GM23338 (cell line): ENCODE measurements around the gene RAD51B. TPM values are rescaled to one million over a fixed set of nuclear protein-coding genes. Genes with fewer than 3 reads are reported as not detected.

ENCODE experiments used
- ATAC-seq: fragments of 200-7000 bp; cut with Tn5 transposase; 3 replicates; pipeline ENCODE4 v1.9.1; 2020
- DNase-seq: peaks from one replicate; pipeline ENCODE4 v3.0.0-alpha.2; 2015; ENCODE audit warnings: low spot score
- H2AFZ ChIP-seq: fragments of 200-600 bp; sonication (generic); 2 replicates; pipeline ENCODE4 v1.8.0; 2016; ENCODE audit warnings: antibody characterized with exemption, mild to moderate bottlenecking, moderate library complexity
- H3F3A ChIP-seq: fragments of 200-600 bp; sonication (generic); replicated peaks from 2 replicates; pipeline ENCODE4 v1.8.0; 2017; ENCODE audit warnings: antibody characterized with exemption, mixed run types, low read depth
- H3K27ac ChIP-seq: fragments of 200-600 bp; sonication (generic); 2 replicates; pipeline ENCODE4 v1.6.1; 2016; ENCODE audit warnings: low read depth
- H3K27me3 ChIP-seq: fragments of 200-600 bp; sonication (generic); 2 replicates; pipeline ENCODE4 v1.8.0; 2016; ENCODE audit warnings: mild to moderate bottlenecking, mixed run types, moderate library complexity; ENCODE audit not compliant: insufficient read depth
- H3K36me3 ChIP-seq: fragments of 200-600 bp; sonication (generic); 2 replicates; pipeline ENCODE4 v1.8.0; 2016; ENCODE audit warnings: mild to moderate bottlenecking; ENCODE audit not compliant: insufficient read depth
- H3K4me1 ChIP-seq: fragments of 200-600 bp; sonication (generic); 2 replicates; pipeline ENCODE4 v1.8.0; 2016; ENCODE audit warnings: mild to moderate bottlenecking, moderate library complexity; ENCODE audit not compliant: insufficient read depth
- H3K4me2 ChIP-seq: fragments of 200-600 bp; sonication (generic); 2 replicates; pipeline ENCODE4 v1.7.1; 2017; ENCODE audit warnings: mixed run types
- H3K4me3 ChIP-seq: fragments of 200-600 bp; sonication (generic); 2 replicates; pipeline ENCODE4 v1.6.1; 2016; ENCODE audit warnings: mixed run types
- H3K79me2 ChIP-seq: fragments of 200-600 bp; sonication (generic); replicated peaks from 2 replicates; pipeline ENCODE4 v1.8.0; 2017; ENCODE audit warnings: mild to moderate bottlenecking; ENCODE audit not compliant: insufficient read depth
- H3K9me2 ChIP-seq: fragments of 200-600 bp; sonication (generic); 2 replicates; pipeline ENCODE4 v1.8.0; 2017; ENCODE audit not compliant: insufficient read depth
- H4K20me1 ChIP-seq: fragments of 200-600 bp; sonication (generic); replicated peaks from 2 replicates; pipeline ENCODE4 v1.8.0; 2017; ENCODE audit warnings: mild to moderate bottlenecking; ENCODE audit not compliant: insufficient read depth
- H3K27ac Mint-ChIP-seq: 2 replicates; pipeline ENCODE4 v1.8.0; 2020; ENCODE audit warnings: inconsistent platforms, mild to moderate bottlenecking, moderate library complexity, mixed read lengths
- H3K27me3 Mint-ChIP-seq: 3 replicates; pipeline ENCODE4 v1.8.0; 2022; ENCODE audit warnings: low read depth, mild to moderate bottlenecking, moderate library complexity, mixed read lengths, inconsistent platforms; ENCODE audit not compliant: insufficient read depth, poor library complexity
- H3K36me3 Mint-ChIP-seq: 3 replicates; pipeline ENCODE4 v1.8.0; 2021; ENCODE audit warnings: low read depth, mild to moderate bottlenecking, inconsistent platforms, moderate library complexity, mixed read lengths
- H3K4me1 Mint-ChIP-seq: 3 replicates; pipeline ENCODE4 v1.8.0; 2020; ENCODE audit warnings: mild to moderate bottlenecking, inconsistent platforms, mixed read lengths
- H3K4me3 Mint-ChIP-seq: 3 replicates; pipeline ENCODE4 v1.8.0; 2021; ENCODE audit warnings: moderate library complexity, mild to moderate bottlenecking, inconsistent platforms, mixed read lengths
- H3K9me3 Mint-ChIP-seq: 3 replicates; pipeline ENCODE4 v1.8.0; 2020; ENCODE audit warnings: moderate library complexity, mild to moderate bottlenecking, inconsistent platforms, mixed read lengths
- CREB1 ChIP-seq: fragments of 250-450 bp; sonication (Bioruptor Pico); IDR thresholded peaks from 2 replicates; pipeline ENCODE4 v1.5.0; 2020; ENCODE audit warnings: low read depth, mild to moderate bottlenecking, moderate library complexity
- EZH2 ChIP-seq: fragments of 200-600 bp; sonication (generic); IDR thresholded peaks from one replicate; pipeline ENCODE4 v1.8.0; 2017; ENCODE audit warnings: antibody characterized with exemption, mild to moderate bottlenecking, low read depth; ENCODE audit not compliant: unreplicated experiment
- EZH2phosphoT487 ChIP-seq: fragments of 200-600 bp; sonication (generic); IDR thresholded peaks from one replicate; pipeline ENCODE4 v1.8.1; 2018; ENCODE audit warnings: antibody characterized with exemption; ENCODE audit not compliant: unreplicated experiment
- JUNB ChIP-seq: IDR thresholded peaks from one replicate; pipeline ENCODE4 v1.6.1; 2016; ENCODE audit warnings: antibody characterized with exemption; ENCODE audit not compliant: unreplicated experiment
- NANOG ChIP-seq: IDR thresholded peaks from 2 replicates; pipeline ENCODE4 v1.6.1; 2016; ENCODE audit warnings: antibody characterized with exemption, borderline replicate concordance
- POLR2AphosphoS5 ChIP-seq: IDR thresholded peaks from 2 replicates; pipeline ENCODE4 v1.6.1; 2016; ENCODE audit warnings: antibody characterized with exemption, low read depth
- STAT1 ChIP-seq: IDR thresholded peaks from one replicate; pipeline ENCODE4 v1.6.1; 2016; ENCODE audit warnings: antibody characterized with exemption; ENCODE audit not compliant: unreplicated experiment
- ZNF114 ChIP-seq: fragments of 250-450 bp; sonication (Bioruptor Pico); IDR thresholded peaks from 2 replicates; pipeline ENCODE4 v1.5.0; 2020; ENCODE audit warnings: mild to moderate bottlenecking, moderate library complexity
- ZNF331 ChIP-seq: fragments of 250-450 bp; sonication (Bioruptor Pico); IDR thresholded peaks from 2 replicates; pipeline ENCODE4 v1.5.0; 2020; ENCODE audit warnings: low read depth, mild to moderate bottlenecking, moderate library complexity
- polyA plus RNA-seq: library from polyadenylated mRNA; unstranded; fragments of >200 nt; fragmentation: Nextera tagmentation; extraction: Ambion mirVana; gene quantifications from 2 replicates; pipeline ENCODE4 v1.2.1, GENCODE V29; 2016
- total RNA-seq: library from RNA; depleted of rRNA; stranded (reverse); fragments of >200 nt; shearing (Covaris generic); gene quantifications from 2 replicates; pipeline ENCODE4 v1.2.3, GENCODE V29; 2014
- TF ChIP-seq, protein P1 (sequence below): IDR thresholded peaks from one replicate; pipeline ENCODE4 v1.6.1; 2018; ENCODE audit warnings: antibody characterized with exemption; ENCODE audit not compliant: unreplicated experiment
- TF ChIP-seq, protein P2 (sequence below), 2 experiments: fragments of 200-600 bp in 1 of 2; sonication (generic) in 1 of 2; conservative IDR thresholded peaks; 2 replicates each; pipeline versions ENCODE4 v1.5.1 to v1.6.1; 2016 to 2017; ENCODE audit warnings: antibody characterized with exemption in 2 of 2, low read depth in 2 of 2, mild to moderate bottlenecking in 2 of 2, moderate library complexity in 1 of 2
- TF ChIP-seq, protein P3 (sequence below): fragments of 250-450 bp; sonication (Bioruptor Pico); IDR thresholded peaks from 2 replicates; pipeline ENCODE4 v1.5.0; 2020; ENCODE audit warnings: mild to moderate bottlenecking, moderate library complexity
- TF ChIP-seq, protein P4 (sequence below): IDR thresholded peaks from 2 replicates; pipeline ENCODE4 v1.6.1; 2016; ENCODE audit warnings: antibody characterized with exemption

The RAD51B gene
- total and polyA plus RNA-seq, 2 experiments from 2014 or later, result 15.7 to 29.1 TPM

DNA sequence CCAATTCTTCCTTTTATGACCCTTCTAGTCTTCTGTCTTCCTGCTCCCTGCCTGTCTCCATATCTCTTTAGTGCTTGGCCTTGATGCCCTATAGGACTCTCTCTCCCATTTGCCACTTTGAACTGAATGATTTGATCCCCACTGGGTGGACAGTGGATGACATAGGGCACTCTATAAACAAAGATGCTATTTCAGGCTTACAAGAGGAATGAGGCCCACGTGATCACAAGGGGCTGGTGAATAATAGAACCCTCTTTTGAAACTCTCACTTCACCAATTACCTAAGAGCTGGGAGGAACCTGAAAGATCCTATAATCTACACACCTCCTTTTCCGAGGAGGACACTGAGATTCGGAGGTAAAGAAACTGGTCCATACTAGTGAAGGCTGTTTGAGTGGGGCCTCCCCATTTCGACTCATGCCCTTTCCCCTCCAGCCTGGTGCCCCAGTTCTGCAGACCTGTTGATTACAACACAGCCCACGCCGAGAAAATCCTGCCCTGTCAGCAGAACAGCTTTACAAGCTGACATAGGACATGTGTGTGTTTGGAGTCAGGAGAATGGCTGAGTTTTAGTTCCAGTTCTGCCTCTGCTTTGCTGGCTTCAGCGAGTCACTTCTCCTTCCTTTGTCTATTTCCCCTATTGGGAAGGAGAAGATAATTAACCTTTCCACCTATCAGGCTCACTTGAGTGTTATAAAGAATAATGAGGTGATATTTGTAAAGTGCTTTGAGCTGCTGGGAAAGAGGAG, 573.0 kb downstream of the RAD51B start:
- H3K9me3 Mint-ChIP-seq, result no peaks in the 10 kb centered on the region
- H3K4me1 Mint-ChIP-seq, result peaks cover 34% of the 10 kb centered on the region
- H3K4me3 Mint-ChIP-seq, result no peak overlapping the region
- no peaks in the 10 kb centered on the region for H3K79me2 ChIP-seq
- ATAC-seq (no peak), DNase-seq (no peak)
- no peaks in the 10 kb centered on the region for H3K36me3 ChIP-seq
- H4K20me1 ChIP-seq, result no peaks in the 10 kb centered on the region
- H3K27me3 ChIP-seq, result no peaks in the 10 kb centered on the region
- H3K9me2 ChIP-seq, result peaks cover 6% of the 10 kb centered on the region; the same call in 1 of the 2 replicates
- 0 out of 2 replicates have a peak, but pooled peaks cover 6% of the 10 kb centered on the region for H3F3A ChIP-seq
- H2AFZ ChIP-seq, result no peak overlapping the region
- H3K27ac Mint-ChIP-seq, result no peak overlapping the region
- no peaks in the 10 kb centered on the region for H3K27me3 Mint-ChIP-seq
- TF ChIP-seq POLR2AphosphoS5 (no peak), EZH2phosphoT487 (no peak), ZNF114 (CRISPR knock-in tag) (no peak), JUNB (no peak), CREB1 (CRISPR knock-in tag) (no peak), EZH2 (no peak), ZNF331 (CRISPR knock-in tag) (no peak), NANOG (no peak), STAT1 (no peak)
- TF ChIP-seq, protein P1, sequence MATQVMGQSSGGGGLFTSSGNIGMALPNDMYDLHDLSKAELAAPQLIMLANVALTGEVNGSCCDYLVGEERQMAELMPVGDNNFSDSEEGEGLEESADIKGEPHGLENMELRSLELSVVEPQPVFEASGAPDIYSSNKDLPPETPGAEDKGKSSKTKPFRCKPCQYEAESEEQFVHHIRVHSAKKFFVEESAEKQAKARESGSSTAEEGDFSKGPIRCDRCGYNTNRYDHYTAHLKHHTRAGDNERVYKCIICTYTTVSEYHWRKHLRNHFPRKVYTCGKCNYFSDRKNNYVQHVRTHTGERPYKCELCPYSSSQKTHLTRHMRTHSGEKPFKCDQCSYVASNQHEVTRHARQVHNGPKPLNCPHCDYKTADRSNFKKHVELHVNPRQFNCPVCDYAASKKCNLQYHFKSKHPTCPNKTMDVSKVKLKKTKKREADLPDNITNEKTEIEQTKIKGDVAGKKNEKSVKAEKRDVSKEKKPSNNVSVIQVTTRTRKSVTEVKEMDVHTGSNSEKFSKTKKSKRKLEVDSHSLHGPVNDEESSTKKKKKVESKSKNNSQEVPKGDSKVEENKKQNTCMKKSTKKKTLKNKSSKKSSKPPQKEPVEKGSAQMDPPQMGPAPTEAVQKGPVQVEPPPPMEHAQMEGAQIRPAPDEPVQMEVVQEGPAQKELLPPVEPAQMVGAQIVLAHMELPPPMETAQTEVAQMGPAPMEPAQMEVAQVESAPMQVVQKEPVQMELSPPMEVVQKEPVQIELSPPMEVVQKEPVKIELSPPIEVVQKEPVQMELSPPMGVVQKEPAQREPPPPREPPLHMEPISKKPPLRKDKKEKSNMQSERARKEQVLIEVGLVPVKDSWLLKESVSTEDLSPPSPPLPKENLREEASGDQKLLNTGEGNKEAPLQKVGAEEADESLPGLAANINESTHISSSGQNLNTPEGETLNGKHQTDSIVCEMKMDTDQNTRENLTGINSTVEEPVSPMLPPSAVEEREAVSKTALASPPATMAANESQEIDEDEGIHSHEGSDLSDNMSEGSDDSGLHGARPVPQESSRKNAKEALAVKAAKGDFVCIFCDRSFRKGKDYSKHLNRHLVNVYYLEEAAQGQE, result no peak
- TF ChIP-seq, protein P2, sequence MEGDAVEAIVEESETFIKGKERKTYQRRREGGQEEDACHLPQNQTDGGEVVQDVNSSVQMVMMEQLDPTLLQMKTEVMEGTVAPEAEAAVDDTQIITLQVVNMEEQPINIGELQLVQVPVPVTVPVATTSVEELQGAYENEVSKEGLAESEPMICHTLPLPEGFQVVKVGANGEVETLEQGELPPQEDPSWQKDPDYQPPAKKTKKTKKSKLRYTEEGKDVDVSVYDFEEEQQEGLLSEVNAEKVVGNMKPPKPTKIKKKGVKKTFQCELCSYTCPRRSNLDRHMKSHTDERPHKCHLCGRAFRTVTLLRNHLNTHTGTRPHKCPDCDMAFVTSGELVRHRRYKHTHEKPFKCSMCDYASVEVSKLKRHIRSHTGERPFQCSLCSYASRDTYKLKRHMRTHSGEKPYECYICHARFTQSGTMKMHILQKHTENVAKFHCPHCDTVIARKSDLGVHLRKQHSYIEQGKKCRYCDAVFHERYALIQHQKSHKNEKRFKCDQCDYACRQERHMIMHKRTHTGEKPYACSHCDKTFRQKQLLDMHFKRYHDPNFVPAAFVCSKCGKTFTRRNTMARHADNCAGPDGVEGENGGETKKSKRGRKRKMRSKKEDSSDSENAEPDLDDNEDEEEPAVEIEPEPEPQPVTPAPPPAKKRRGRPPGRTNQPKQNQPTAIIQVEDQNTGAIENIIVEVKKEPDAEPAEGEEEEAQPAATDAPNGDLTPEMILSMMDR (conservative IDR thresholded peaks at IDR 0.05; ENCODE audit: low read depth in 2 of 2), result no peak
- TF ChIP-seq, protein P3, sequence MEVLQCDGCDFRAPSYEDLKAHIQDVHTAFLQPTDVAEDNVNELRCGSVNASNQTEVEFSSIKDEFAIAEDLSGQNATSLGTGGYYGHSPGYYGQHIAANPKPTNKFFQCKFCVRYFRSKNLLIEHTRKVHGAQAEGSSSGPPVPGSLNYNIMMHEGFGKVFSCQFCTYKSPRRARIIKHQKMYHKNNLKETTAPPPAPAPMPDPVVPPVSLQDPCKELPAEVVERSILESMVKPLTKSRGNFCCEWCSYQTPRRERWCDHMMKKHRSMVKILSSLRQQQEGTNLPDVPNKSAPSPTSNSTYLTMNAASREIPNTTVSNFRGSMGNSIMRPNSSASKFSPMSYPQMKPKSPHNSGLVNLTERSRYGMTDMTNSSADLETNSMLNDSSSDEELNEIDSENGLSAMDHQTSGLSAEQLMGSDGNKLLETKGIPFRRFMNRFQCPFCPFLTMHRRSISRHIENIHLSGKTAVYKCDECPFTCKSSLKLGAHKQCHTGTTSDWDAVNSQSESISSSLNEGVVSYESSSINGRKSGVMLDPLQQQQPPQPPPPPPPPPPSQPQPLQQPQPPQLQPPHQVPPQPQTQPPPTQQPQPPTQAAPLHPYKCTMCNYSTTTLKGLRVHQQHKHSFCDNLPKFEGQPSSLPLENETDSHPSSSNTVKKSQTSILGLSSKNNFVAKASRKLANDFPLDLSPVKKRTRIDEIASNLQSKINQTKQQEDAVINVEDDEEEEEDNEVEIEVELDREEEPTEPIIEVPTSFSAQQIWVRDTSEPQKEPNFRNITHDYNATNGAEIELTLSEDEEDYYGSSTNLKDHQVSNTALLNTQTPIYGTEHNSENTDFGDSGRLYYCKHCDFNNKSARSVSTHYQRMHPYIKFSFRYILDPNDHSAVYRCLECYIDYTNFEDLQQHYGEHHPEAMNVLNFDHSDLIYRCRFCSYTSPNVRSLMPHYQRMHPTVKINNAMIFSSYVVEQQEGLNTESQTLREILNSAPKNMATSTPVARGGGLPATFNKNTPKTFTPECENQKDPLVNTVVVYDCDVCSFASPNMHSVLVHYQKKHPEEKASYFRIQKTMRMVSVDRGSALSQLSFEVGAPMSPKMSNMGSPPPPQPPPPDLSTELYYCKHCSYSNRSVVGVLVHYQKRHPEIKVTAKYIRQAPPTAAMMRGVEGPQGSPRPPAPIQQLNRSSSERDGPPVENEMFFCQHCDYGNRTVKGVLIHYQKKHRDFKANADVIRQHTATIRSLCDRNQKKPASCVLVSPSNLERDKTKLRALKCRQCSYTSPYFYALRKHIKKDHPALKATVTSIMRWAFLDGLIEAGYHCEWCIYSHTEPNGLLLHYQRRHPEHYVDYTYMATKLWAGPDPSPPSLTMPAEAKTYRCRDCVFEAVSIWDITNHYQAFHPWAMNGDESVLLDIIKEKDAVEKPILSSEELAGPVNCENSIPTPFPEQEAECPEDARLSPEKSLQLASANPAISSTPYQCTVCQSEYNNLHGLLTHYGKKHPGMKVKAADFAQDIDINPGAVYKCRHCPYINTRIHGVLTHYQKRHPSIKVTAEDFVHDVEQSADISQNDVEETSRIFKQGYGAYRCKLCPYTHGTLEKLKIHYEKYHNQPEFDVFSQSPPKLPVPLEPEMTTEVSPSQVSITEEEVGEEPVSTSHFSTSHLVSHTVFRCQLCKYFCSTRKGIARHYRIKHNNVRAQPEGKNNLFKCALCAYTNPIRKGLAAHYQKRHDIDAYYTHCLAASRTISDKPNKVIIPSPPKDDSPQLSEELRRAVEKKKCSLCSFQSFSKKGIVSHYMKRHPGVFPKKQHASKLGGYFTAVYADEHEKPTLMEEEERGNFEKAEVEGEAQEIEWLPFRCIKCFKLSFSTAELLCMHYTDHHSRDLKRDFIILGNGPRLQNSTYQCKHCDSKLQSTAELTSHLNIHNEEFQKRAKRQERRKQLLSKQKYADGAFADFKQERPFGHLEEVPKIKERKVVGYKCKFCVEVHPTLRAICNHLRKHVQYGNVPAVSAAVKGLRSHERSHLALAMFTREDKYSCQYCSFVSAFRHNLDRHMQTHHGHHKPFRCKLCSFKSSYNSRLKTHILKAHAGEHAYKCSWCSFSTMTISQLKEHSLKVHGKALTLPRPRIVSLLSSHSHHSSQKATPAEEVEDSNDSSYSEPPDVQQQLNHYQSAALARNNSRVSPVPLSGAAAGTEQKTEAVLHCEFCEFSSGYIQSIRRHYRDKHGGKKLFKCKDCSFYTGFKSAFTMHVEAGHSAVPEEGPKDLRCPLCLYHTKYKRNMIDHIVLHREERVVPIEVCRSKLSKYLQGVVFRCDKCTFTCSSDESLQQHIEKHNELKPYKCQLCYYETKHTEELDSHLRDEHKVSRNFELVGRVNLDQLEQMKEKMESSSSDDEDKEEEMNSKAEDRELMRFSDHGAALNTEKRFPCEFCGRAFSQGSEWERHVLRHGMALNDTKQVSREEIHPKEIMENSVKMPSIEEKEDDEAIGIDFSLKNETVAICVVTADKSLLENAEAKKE, result no peak
- TF ChIP-seq, protein P4, sequence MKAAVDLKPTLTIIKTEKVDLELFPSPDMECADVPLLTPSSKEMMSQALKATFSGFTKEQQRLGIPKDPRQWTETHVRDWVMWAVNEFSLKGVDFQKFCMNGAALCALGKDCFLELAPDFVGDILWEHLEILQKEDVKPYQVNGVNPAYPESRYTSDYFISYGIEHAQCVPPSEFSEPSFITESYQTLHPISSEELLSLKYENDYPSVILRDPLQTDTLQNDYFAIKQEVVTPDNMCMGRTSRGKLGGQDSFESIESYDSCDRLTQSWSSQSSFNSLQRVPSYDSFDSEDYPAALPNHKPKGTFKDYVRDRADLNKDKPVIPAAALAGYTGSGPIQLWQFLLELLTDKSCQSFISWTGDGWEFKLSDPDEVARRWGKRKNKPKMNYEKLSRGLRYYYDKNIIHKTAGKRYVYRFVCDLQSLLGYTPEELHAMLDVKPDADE, result no peak
- H3K4me3 ChIP-seq, result no peak overlapping the region
- no peak overlapping the region for H3K4me2 ChIP-seq
- H3K36me3 Mint-ChIP-seq, result no peaks in the 10 kb centered on the region
- H3K27ac ChIP-seq, result no peak overlapping the region
- H3K4me1 ChIP-seq, result peaks cover 23% of the 10 kb centered on the region
